Body of pancreas (tissue), 4 donors: Measurements from ENCODE around the gene SLC22A5.

Experiments
- POLR2A ChIP-seq, 3 donors: fragments of 450-650 bp; IDR thresholded peaks; one replicate each; pipeline ENCODE4 v1.6.1; 2016; ENCODE audit warnings: antibody characterized with exemption in 3 of 3, mild to moderate bottlenecking in 2 of 3
- TF ChIP-seq, protein P1 (sequence below), 7 experiments: fragments of 450-650 bp in 4 of 7; fragments of 200-600 bp in 3 of 7; sonication (generic) in 3 of 7; IDR thresholded peaks; one replicate each; pipeline ENCODE4 v1.5.1; 2016 to 2019; ENCODE audit warnings: antibody characterized with exemption in 7 of 7

DNA sequence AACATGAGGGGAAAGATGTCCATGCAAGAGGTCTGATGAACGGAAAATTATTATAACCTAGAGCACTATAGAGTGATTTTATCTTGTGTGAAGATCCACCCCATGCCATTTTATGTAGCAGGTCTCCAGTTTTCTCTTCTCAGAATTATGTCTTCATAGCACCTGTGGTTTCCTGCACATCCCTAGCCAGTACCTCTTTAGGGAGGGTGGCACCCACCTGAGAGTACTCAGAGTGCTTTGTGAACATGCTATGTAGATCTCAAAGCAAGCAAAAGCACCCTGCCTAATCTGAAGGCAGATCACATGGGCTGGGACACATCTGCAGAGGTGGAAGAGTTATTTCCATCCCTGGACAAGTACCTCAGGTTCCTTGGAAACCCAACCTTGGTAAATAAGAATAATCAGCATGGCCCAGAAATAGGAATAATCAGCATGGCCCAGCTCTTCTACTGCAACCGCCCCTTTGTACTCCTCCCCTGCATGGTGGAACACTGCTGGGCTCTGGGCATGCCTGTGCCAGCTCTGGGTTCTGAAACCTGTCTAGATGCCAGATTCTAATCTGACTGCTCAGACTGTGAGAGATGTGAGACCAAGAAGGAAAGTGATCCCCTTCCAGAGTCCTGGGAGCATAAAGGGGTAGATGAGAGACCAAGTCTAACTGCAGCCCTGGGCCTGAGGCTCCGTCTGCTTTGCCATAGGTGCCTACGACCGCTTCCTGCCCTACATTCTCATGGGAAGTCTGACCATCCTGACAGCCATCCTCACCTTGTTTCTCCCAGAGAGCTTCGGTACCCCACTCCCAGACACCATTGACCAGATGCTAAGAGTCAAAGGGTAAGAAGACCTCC, 23.7 kb downstream of the SLC22A5 start:
- TF ChIP-seq, protein P1, sequence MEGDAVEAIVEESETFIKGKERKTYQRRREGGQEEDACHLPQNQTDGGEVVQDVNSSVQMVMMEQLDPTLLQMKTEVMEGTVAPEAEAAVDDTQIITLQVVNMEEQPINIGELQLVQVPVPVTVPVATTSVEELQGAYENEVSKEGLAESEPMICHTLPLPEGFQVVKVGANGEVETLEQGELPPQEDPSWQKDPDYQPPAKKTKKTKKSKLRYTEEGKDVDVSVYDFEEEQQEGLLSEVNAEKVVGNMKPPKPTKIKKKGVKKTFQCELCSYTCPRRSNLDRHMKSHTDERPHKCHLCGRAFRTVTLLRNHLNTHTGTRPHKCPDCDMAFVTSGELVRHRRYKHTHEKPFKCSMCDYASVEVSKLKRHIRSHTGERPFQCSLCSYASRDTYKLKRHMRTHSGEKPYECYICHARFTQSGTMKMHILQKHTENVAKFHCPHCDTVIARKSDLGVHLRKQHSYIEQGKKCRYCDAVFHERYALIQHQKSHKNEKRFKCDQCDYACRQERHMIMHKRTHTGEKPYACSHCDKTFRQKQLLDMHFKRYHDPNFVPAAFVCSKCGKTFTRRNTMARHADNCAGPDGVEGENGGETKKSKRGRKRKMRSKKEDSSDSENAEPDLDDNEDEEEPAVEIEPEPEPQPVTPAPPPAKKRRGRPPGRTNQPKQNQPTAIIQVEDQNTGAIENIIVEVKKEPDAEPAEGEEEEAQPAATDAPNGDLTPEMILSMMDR (IDR thresholded peaks at IDR 0.05), result no peak
- no peak for TF ChIP-seq POLR2A (IDR thresholded peaks at IDR 0.05)
